Epidermal melanocyte (primary cell): ENCODE data around the gene DNAH8.
"Not testable (repeated sequence)": the region's sequence is repeated elsewhere in the genome, so short reads cannot be mapped to it uniquely, and the experiment has no call there.

Source experiments
- DNase-seq: peaks from one replicate; pipeline ENCODE4 v3.0.0; 2011; ENCODE audit warnings: low spot score; ENCODE audit not compliant: insufficient read length

The DNAH8 gene

GRCh38 chr6:38697846-38698245 is 17.3 kb upstream of the DNAH8 start:
- no peak for DNase-seq

GRCh38 chr6:38699702-38700101 is 15.4 kb upstream of the DNAH8 start:
- DNase-seq, result not testable (repeated sequence)

- no peak for DNase-seq
These were observed 13.6 kb upstream of the DNAH8 start for GRCh38 chr6:38701551-38701950.

- peak; percentile 97 for DNase-seq
These were observed 12.3 kb upstream of the DNAH8 start, which contains the start of gene GLO1 for GRCh38 chr6:38702558-38703397. TSS of gene GLO1 (minus strand) at chr6:38703145. CDS start at chr6:38703054, 91 bp downstream.

- no peak for DNase-seq
These were observed 11.0 kb upstream of the DNAH8 start for GRCh38 chr6:38703949-38704590.

- DNase-seq, result no peak
These were observed 9.2 kb upstream of the DNAH8 start for GRCh38 chr6:38705924-38706323.

- no peak for DNase-seq
These were observed 6.6 kb upstream of the DNAH8 start for GRCh38 chr6:38708496-38708895.

- DNase-seq, result no peak
These were observed 1.3 kb upstream of the DNAH8 start for GRCh38 chr6:38713812-38714211.

GRCh38 chr6:38714239-38715015 is 684 bp upstream of the DNAH8 start:
- DNase-seq, result no peak

- DNase-seq, result no peak
These were observed 1.7 kb downstream of the DNAH8 start for GRCh38 chr6:38716825-38717224.

GRCh38 chr6:38719358-38719757 is 4.2 kb downstream of the DNAH8 start:
- DNase-seq, result no peak

- no peak for DNase-seq
These were observed 5.2 kb downstream of the DNAH8 start for GRCh38 chr6:38720295-38720694.

GRCh38 chr6:38722038-38722437 is 6.9 kb downstream of the DNAH8 start:
- no peak for DNase-seq

- no peak for DNase-seq
These were observed 7.7 kb downstream of the DNAH8 start for GRCh38 chr6:38722727-38723334.

- DNase-seq, result no peak
These were observed 8.7 kb downstream of the DNAH8 start for GRCh38 chr6:38723783-38724182.

- no peak for DNase-seq
These were observed 9.2 kb downstream of the DNAH8 start for GRCh38 chr6:38724343-38724742.

- DNase-seq, result no peak
These were observed 10.5 kb downstream of the DNAH8 start for GRCh38 chr6:38725414-38726183.

GRCh38 chr6:38728203-38728602 is 13.1 kb downstream of the DNAH8 start:
- DNase-seq, result no peak

GRCh38 chr6:38730140-38730862 is 15.2 kb downstream of the DNAH8 start:
- no peak for DNase-seq

- no peak for DNase-seq
These were observed 21.8 kb downstream of the DNAH8 start for GRCh38 chr6:38736951-38737350.
